H9 (cell line): ENCODE data around the gene HS3ST1. TPM values are rescaled to one million over a fixed set of nuclear protein-coding genes. Genes with fewer than 3 reads are reported as not detected.

ENCODE experiments used
- DNase-seq: peaks from one replicate; pipeline ENCODE4 v3.0.0-alpha.2; 2017
- H2AFZ ChIP-seq: one replicate; pipeline ENCODE4 v1.6.1; 2013; ENCODE audit warnings: mild to moderate bottlenecking, low read length, control low read depth, moderate library complexity
- H2AK5ac ChIP-seq: 2 replicates; pipeline ENCODE4 v1.6.1; 2013; ENCODE audit warnings: low read length, control low read depth, mixed read lengths; ENCODE audit not compliant: insufficient read length
- H2BK120ac ChIP-seq: one replicate; pipeline ENCODE4 v1.6.1; 2013; ENCODE audit warnings: low read depth, mild to moderate bottlenecking, low read length, control low read depth, inconsistent platforms; ENCODE audit not compliant: poor library complexity, severe bottlenecking
- H2BK12ac ChIP-seq: 2 replicates; pipeline ENCODE4 v1.6.1; 2013; ENCODE audit warnings: low read length, control low read depth, mixed read lengths, low read depth; ENCODE audit not compliant: insufficient read length
- H2BK15ac ChIP-seq: 2 replicates; pipeline ENCODE4 v1.6.1; 2013; ENCODE audit warnings: low read depth, low read length, control low read depth
- H2BK20ac ChIP-seq: one replicate; pipeline ENCODE4 v1.6.1; 2013; ENCODE audit warnings: low read depth, mild to moderate bottlenecking, low read length, control low read depth, inconsistent platforms; ENCODE audit not compliant: poor library complexity, severe bottlenecking
- H2BK5ac ChIP-seq: 2 replicates; pipeline ENCODE4 v1.6.1; 2013; ENCODE audit warnings: low read length, control low read depth, mixed read lengths; ENCODE audit not compliant: insufficient read length
- H3K14ac ChIP-seq: 2 replicates; pipeline ENCODE4 v1.6.1; 2013; ENCODE audit warnings: low read length, control low read depth; ENCODE audit not compliant: insufficient read depth
- H3K18ac ChIP-seq: 2 replicates; pipeline ENCODE4 v1.6.1; 2013; ENCODE audit warnings: low read depth, mild to moderate bottlenecking, mixed read lengths, low read length, control low read depth; ENCODE audit not compliant: insufficient read length
- H3K23ac ChIP-seq: 2 replicates; pipeline ENCODE4 v1.6.1; 2013; ENCODE audit warnings: low read length, control low read depth, mixed read lengths, low read depth; ENCODE audit not compliant: insufficient read length
- H3K23me2 ChIP-seq: 2 replicates; pipeline ENCODE4 v1.6.1; 2013; ENCODE audit warnings: low read depth, mild to moderate bottlenecking, mixed read lengths, low read length, control low read depth; ENCODE audit not compliant: insufficient read length, poor library complexity, severe bottlenecking
- H3K27ac ChIP-seq: 2 replicates; pipeline ENCODE4 v1.5.1; 2013; ENCODE audit warnings: low read length, control low read depth, mixed read lengths, low read depth; ENCODE audit not compliant: insufficient read length
- H3K27me3 ChIP-seq: 2 replicates; pipeline ENCODE4 v1.6.1; 2013; ENCODE audit warnings: low read length, control low read depth, inconsistent platforms; ENCODE audit not compliant: insufficient read depth
- H3K4ac ChIP-seq: 2 replicates; pipeline ENCODE4 v1.6.1; 2013; ENCODE audit warnings: low read depth, mild to moderate bottlenecking, control low read depth, inconsistent platforms, low read length, moderate library complexity
- H3K4me1 ChIP-seq: 2 replicates; pipeline ENCODE4 v1.6.1; 2013; ENCODE audit warnings: low read length, control low read depth, inconsistent platforms; ENCODE audit not compliant: insufficient read depth
- H3K4me2 ChIP-seq: 2 replicates; pipeline ENCODE4 v1.6.1; 2013; ENCODE audit warnings: low read length, control low read depth, mixed read lengths; ENCODE audit not compliant: insufficient read length, insufficient read depth
- H3K56ac ChIP-seq: 2 replicates; pipeline ENCODE4 v1.6.1; 2013; ENCODE audit warnings: low read depth, mild to moderate bottlenecking, mixed read lengths, low read length, control low read depth; ENCODE audit not compliant: insufficient read length
- H3K79me1 ChIP-seq: 2 replicates; pipeline ENCODE4 v1.6.1; 2013; ENCODE audit warnings: low read depth, mild to moderate bottlenecking, moderate library complexity, low read length, control low read depth, inconsistent platforms; ENCODE audit not compliant: insufficient read depth, poor library complexity, severe bottlenecking
- H3K79me2 ChIP-seq: 2 replicates; pipeline ENCODE4 v1.6.1; 2013; ENCODE audit warnings: low read length, control low read depth, inconsistent platforms; ENCODE audit not compliant: insufficient read depth
- H3K9ac ChIP-seq: 2 replicates; pipeline ENCODE4 v1.6.1; 2013; ENCODE audit warnings: low read length, control low read depth, mixed read lengths; ENCODE audit not compliant: insufficient read length; ENCODE audit errors: extremely low read depth
- H3K9me3 ChIP-seq: one replicate; pipeline ENCODE4 v1.6.1; 2013; ENCODE audit warnings: low read depth, low read length, inconsistent platforms; ENCODE audit not compliant: control insufficient read depth
- H3T11ph ChIP-seq: one replicate; pipeline ENCODE4 v1.6.1; 2013; ENCODE audit warnings: mild to moderate bottlenecking, low read length, control low read depth, inconsistent platforms
- H4K20me1 ChIP-seq: one replicate; pipeline ENCODE4 v1.6.1; 2013; ENCODE audit not compliant: control insufficient read depth, insufficient read length, insufficient read depth
- H4K5ac ChIP-seq: 2 replicates; pipeline ENCODE4 v1.6.1; 2013; ENCODE audit warnings: low read depth, mild to moderate bottlenecking, mixed read lengths, low read length, control low read depth; ENCODE audit not compliant: insufficient read length
- H4K8ac ChIP-seq: replicated peaks from 2 replicates; pipeline ENCODE4 v1.6.1; 2013; ENCODE audit warnings: low read length, control low read depth, mixed read lengths, low read depth; ENCODE audit not compliant: insufficient read length
- H4K91ac ChIP-seq: 2 replicates; pipeline ENCODE4 v1.6.1; 2013; ENCODE audit warnings: low read depth, mild to moderate bottlenecking, moderate library complexity, mixed read lengths, low read length, control low read depth; ENCODE audit not compliant: insufficient read length
- H3K27ac Mint-ChIP-seq, 3 experiments: 2 replicates in 2 of 3; 3 replicates in 1 of 3; pipeline ENCODE4 v1.8.0; 2020 to 2021; ENCODE audit warnings: mixed read lengths in 3 of 3, mild to moderate bottlenecking in 1 of 3, moderate library complexity in 1 of 3
- H3K27me3 Mint-ChIP-seq: 2 replicates; pipeline ENCODE4 v1.8.0; 2021; ENCODE audit warnings: low read depth, mild to moderate bottlenecking, moderate library complexity, mixed read lengths
- H3K36me3 Mint-ChIP-seq, 3 experiments: 2 replicates in 2 of 3; 3 replicates in 1 of 3; pipeline ENCODE4 v1.8.0; 2020 to 2021; ENCODE audit warnings: low read depth in 3 of 3, mixed read lengths in 3 of 3; ENCODE audit not compliant: insufficient read depth in 1 of 3
- H3K4me1 Mint-ChIP-seq, 2 experiments: 2 replicates each; pipeline ENCODE4 v1.8.0; 2020; ENCODE audit warnings: mixed read lengths in 2 of 2
- H3K4me3 Mint-ChIP-seq, 2 experiments: 2 replicates in 1 of 2; 3 replicates in 1 of 2; pipeline ENCODE4 v1.8.0; 2020 to 2021; ENCODE audit warnings: mild to moderate bottlenecking in 2 of 2, mixed read lengths in 2 of 2, moderate library complexity in 1 of 2
- H3K9me3 Mint-ChIP-seq, 2 experiments: 2 replicates in 1 of 2; 3 replicates in 1 of 2; pipeline ENCODE4 v1.8.0; 2020; ENCODE audit warnings: mild to moderate bottlenecking in 2 of 2, mixed read lengths in 2 of 2, moderate library complexity in 1 of 2
- WGBS: extraction: QIAGEN DNeasy Blood & Tissue Kit; methylation state at CpG from one replicate; pipeline ENCODE4 v1.1.7; 2013; ENCODE audit warnings: missing lambda C conversion rate, low lambda C conversion rate, mixed read lengths; ENCODE audit not compliant: insufficient read length; ENCODE audit errors: extremely low coverage; 5-methylcytosine and 5-hydroxymethylcytosine counted together
- total RNA-seq: library from RNA; stranded (reverse); gene quantifications from 2 replicates; pipeline ENCODE4 v1.2.1, GENCODE V29; 2021
- TF ChIP-seq, protein P1 (sequence below): fragments of 200-600 bp; sonication (generic); conservative IDR thresholded peaks from 3 replicates; pipeline ENCODE4 v1.8.0; 2021; ENCODE audit warnings: antibody characterized with exemption, mild to moderate bottlenecking

Gene HS3ST1
- total RNA-seq, 1 experiment from 2014 or later, result 0.04 TPM

DNA sequence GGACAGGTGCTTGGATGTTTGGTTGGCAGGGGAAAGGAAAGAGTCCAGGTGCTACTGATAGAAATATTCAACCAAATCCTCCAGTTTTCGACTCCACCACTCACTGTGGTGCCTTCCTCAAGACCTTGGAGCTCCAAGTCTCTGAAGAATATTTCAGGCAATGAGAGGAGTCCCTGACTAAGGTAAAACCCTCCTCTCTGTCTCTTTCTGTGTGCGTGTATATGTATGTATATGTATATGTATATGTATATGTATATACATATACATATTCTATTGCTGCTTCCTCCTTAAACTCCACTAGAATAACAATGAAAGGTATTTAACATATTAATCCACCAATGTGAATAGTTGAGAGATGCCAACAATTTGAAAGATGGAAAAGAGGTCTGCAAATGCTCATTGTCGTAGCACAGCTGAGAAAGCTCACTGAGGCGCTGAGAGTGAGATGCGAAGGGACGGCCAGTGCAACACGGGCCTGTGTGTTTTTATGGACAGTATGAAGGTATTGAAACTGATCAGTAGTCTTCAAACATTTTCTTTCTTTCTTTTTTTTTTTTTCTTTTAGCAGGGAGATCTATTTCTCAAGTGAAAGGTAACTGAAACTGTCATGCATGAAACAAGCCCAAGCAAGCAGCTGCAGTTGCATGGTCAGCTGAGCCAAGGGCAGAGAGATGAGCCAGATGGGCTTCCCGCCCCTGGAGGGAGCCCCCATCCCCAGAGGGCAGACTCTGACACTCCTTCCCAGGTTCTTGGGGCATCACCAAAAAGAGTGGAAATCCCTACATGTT, 41.1 kb upstream of the HS3ST1 start:
- Histone ChIP-seq H3K4me1 (peaks cover 11% of the 10 kb centered on the region; the same call in 1 of the 2 replicates), H2AK5ac (no peak overlapping the region), H2BK15ac (no peak overlapping the region), H3K9ac (no peak overlapping the region), H3K27me3 (no peaks in the 10 kb centered on the region), H3K23ac (no peak overlapping the region), H2BK12ac (no peak overlapping the region), H4K20me1 (no peaks in the 10 kb centered on the region), H4K91ac (no peak overlapping the region), H4K8ac (no peak overlapping the region), H3K14ac (no peak overlapping the region), H3K4ac (no peak overlapping the region), H3K79me1 (no peaks in the 10 kb centered on the region), H3K18ac (no peak overlapping the region), H3K23me2 (no peaks in the 10 kb centered on the region), H3K79me2 (no peaks in the 10 kb centered on the region), H3K27ac (peak overlapping the region; percentile 48), H2BK5ac (no peak overlapping the region), H3K56ac (no peak overlapping the region), H3T11ph (no peak overlapping the region), H3K4me2 (peak overlapping the region; percentile 23), H4K5ac (no peak overlapping the region), H3K9me3 (no peaks in the 10 kb centered on the region), H2AFZ (no peak overlapping the region), H2BK120ac (no peak overlapping the region), H2BK20ac (no peak overlapping the region)
- H3K27me3 Mint-ChIP-seq, result no peaks in the 10 kb centered on the region; the same call in 1 of the 2 replicates
- no peak for DNase-seq
- TF ChIP-seq, protein P1, sequence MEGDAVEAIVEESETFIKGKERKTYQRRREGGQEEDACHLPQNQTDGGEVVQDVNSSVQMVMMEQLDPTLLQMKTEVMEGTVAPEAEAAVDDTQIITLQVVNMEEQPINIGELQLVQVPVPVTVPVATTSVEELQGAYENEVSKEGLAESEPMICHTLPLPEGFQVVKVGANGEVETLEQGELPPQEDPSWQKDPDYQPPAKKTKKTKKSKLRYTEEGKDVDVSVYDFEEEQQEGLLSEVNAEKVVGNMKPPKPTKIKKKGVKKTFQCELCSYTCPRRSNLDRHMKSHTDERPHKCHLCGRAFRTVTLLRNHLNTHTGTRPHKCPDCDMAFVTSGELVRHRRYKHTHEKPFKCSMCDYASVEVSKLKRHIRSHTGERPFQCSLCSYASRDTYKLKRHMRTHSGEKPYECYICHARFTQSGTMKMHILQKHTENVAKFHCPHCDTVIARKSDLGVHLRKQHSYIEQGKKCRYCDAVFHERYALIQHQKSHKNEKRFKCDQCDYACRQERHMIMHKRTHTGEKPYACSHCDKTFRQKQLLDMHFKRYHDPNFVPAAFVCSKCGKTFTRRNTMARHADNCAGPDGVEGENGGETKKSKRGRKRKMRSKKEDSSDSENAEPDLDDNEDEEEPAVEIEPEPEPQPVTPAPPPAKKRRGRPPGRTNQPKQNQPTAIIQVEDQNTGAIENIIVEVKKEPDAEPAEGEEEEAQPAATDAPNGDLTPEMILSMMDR, result no peak
- no peaks in the 10 kb centered on the region for H3K36me3 Mint-ChIP-seq
- WGBS, result no CpG with 5 or more reads among the region's 8 CpGs
- peak overlapping the region in 1 of 2 experiments; percentile 3; a peak in 1 of 5 replicates for H3K4me3 Mint-ChIP-seq
- H3K4me1 Mint-ChIP-seq, result peaks cover 26 to 30% of the 10 kb centered on the region in 2 experiments
- H3K9me3 Mint-ChIP-seq, result no peaks in the 10 kb centered on the region
- peak overlapping the region in 2 of 3 experiments; percentile 57 to 63; a peak in 3 of 7 replicates for H3K27ac Mint-ChIP-seq
